Measurements from ENCODE around the gene MCCD1. TPM values are rescaled to one million over a fixed set of nuclear protein-coding genes. Genes with fewer than 3 reads are reported as not detected.

MCCD1 gene
- total RNA-seq, 2 experiments from 2014 or later = not detected

- H3K4me1 ChIP-seq (ENCODE audit: insufficient read depth, low read length) = no peaks in the 10 kb centered on the region
- no peak overlapping the region for H3K4me3 ChIP-seq (ENCODE audit: low read length)
- intact Hi-C loops (cut with DNase I, micrococcal nuclease) = loop anchor here in 1 of 2 experiments (2.0 kb wide), 1 partner anchor 49 kb away; no protein-coding TSS in a partner anchor
- Mint-ChIP-seq H3K36me3 (ENCODE audit: low read depth) (no peaks in the 10 kb centered on the region), H3K27me3 (no peaks in the 10 kb centered on the region), H3K4me3 (no peak overlapping the region), H3K27ac (no peak overlapping the region), H3K9me3 (no peaks in the 10 kb centered on the region), H3K4me1 (ENCODE audit: low read depth) (no peaks in the 10 kb centered on the region)
- POLR2A ChIA-PET = no interaction called here
- CTCF ChIA-PET = no interaction called here
- no peaks in the 10 kb centered on the region for H3K27me3 ChIP-seq (ENCODE audit: control insufficient read depth in 1 of 2, insufficient read depth in 2 of 2, low read length in 2 of 2)
- no peak for DNase-seq
- H3K36me3 ChIP-seq (ENCODE audit: insufficient read depth, low read length) = no peaks in the 10 kb centered on the region
- H3K27ac ChIP-seq (ENCODE audit: low read depth in 1 of 2, low read length in 2 of 2) = no peak overlapping the region
- TF ChIP-seq, protein P1, sequence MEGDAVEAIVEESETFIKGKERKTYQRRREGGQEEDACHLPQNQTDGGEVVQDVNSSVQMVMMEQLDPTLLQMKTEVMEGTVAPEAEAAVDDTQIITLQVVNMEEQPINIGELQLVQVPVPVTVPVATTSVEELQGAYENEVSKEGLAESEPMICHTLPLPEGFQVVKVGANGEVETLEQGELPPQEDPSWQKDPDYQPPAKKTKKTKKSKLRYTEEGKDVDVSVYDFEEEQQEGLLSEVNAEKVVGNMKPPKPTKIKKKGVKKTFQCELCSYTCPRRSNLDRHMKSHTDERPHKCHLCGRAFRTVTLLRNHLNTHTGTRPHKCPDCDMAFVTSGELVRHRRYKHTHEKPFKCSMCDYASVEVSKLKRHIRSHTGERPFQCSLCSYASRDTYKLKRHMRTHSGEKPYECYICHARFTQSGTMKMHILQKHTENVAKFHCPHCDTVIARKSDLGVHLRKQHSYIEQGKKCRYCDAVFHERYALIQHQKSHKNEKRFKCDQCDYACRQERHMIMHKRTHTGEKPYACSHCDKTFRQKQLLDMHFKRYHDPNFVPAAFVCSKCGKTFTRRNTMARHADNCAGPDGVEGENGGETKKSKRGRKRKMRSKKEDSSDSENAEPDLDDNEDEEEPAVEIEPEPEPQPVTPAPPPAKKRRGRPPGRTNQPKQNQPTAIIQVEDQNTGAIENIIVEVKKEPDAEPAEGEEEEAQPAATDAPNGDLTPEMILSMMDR (IDR thresholded peaks at IDR 0.05) = no peak
- ATAC-seq (ENCODE audit: poor library complexity) = no peak
- H3K9me3 ChIP-seq (ENCODE audit: control insufficient read depth in 1 of 2, insufficient read depth in 1 of 2, low read length in 2 of 2) = no peaks in the 10 kb centered on the region
These were observed 6.9 kb upstream of the MCCD1 start for GRCh38 chr6:31521835-31522234.

GRCh38 chr6:31525553-31525931, 3.2 kb upstream of the MCCD1 start:
- H3K27ac ChIP-seq (ENCODE audit: low read depth in 1 of 2, low read length in 2 of 2) = no peak overlapping the region
- no peaks in the 10 kb centered on the region for H3K4me1 ChIP-seq (ENCODE audit: insufficient read depth, low read length)
- Mint-ChIP-seq H3K27ac (no peak overlapping the region), H3K27me3 (no peaks in the 10 kb centered on the region), H3K36me3 (ENCODE audit: low read depth) (peaks cover 24% of the 10 kb centered on the region), H3K9me3 (no peaks in the 10 kb centered on the region), H3K4me1 (ENCODE audit: low read depth) (no peaks in the 10 kb centered on the region), H3K4me3 (no peak overlapping the region)
- ChIA-PET CTCF (no interaction called here), POLR2A (no interaction called here)
- intact Hi-C loops (cut with DNase I, micrococcal nuclease) = loop anchor here in 1 of 2 experiments (1.0 kb wide), 1 partner anchor 382 kb away; no protein-coding TSS in a partner anchor
- no peak overlapping the region for H3K4me3 ChIP-seq (ENCODE audit: low read length)
- ATAC-seq (ENCODE audit: poor library complexity) (no peak), DNase-seq (no peak)
- TF ChIP-seq, protein P1 (IDR thresholded peaks at IDR 0.05) = no peak
- H3K36me3 ChIP-seq (ENCODE audit: insufficient read depth, low read length) = peaks cover 11% of the 10 kb centered on the region
- H3K9me3 ChIP-seq (ENCODE audit: control insufficient read depth in 1 of 2, insufficient read depth in 1 of 2, low read length in 2 of 2) = no peaks in the 10 kb centered on the region
- no peaks in the 10 kb centered on the region for H3K27me3 ChIP-seq (ENCODE audit: control insufficient read depth in 1 of 2, insufficient read depth in 2 of 2, low read length in 2 of 2)

GRCh38 chr6:31525932-31526591, 2.7 kb upstream of the MCCD1 start:
- H3K4me3 Mint-ChIP-seq = no peak overlapping the region
- H3K9me3 Mint-ChIP-seq = no peaks in the 10 kb centered on the region
- no peak overlapping the region for H3K27ac Mint-ChIP-seq
- intact Hi-C loops (cut with DNase I, micrococcal nuclease) = loop anchor here in 1 of 2 experiments (1.0 kb wide), 1 partner anchor 383 kb away; no protein-coding TSS in a partner anchor
- Histone ChIP-seq H3K4me1 (ENCODE audit: insufficient read depth, low read length) (no peaks in the 10 kb centered on the region), H3K9me3 (ENCODE audit: control insufficient read depth in 1 of 2, insufficient read depth in 1 of 2, low read length in 2 of 2) (no peaks in the 10 kb centered on the region), H3K27ac (ENCODE audit: low read depth in 1 of 2, low read length in 2 of 2) (no peak overlapping the region), H3K36me3 (ENCODE audit: insufficient read depth, low read length) (peaks cover 16% of the 10 kb centered on the region), H3K27me3 (ENCODE audit: control insufficient read depth in 1 of 2, insufficient read depth in 2 of 2, low read length in 2 of 2) (no peaks in the 10 kb centered on the region), H3K4me3 (ENCODE audit: low read length) (no peak overlapping the region)
- DNase-seq (no peak), ATAC-seq (ENCODE audit: poor library complexity) (no peak)
- POLR2A ChIA-PET = no interaction called here
- H3K4me1 Mint-ChIP-seq (ENCODE audit: low read depth) = no peaks in the 10 kb centered on the region
- CTCF ChIA-PET = no interaction called here
- TF ChIP-seq, protein P1 (IDR thresholded peaks at IDR 0.05) = no peak
- H3K27me3 Mint-ChIP-seq = no peaks in the 10 kb centered on the region
- H3K36me3 Mint-ChIP-seq (ENCODE audit: low read depth) = peaks cover 29% of the 10 kb centered on the region

All from CD4-positive, alpha-beta T cell (primary cell).